Stimulated activated CD8-positive, alpha-beta memory T cell treated with anti-CD3 and anti-CD28 coated beads, Interleukin-7, amount 100 ng/mL, for 4 hours (primary cell): ENCODE results near the gene CDK5.
"Not testable (repeated sequence)": the region's sequence is repeated elsewhere in the genome, so short reads cannot be mapped to it uniquely, and the experiment has no call there.

Experiments
- DNase-seq, 2 donors: peaks; one replicate each; pipeline ENCODE4 v3.0.0-alpha.2; 2020; ENCODE audit warnings: low read depth in 2 of 2

Gene CDK5

GRCh38 chr7:151013733-151014497 lies 43.8 kb downstream of the CDK5 start:
- peak; percentile 74 for DNase-seq

DNA sequence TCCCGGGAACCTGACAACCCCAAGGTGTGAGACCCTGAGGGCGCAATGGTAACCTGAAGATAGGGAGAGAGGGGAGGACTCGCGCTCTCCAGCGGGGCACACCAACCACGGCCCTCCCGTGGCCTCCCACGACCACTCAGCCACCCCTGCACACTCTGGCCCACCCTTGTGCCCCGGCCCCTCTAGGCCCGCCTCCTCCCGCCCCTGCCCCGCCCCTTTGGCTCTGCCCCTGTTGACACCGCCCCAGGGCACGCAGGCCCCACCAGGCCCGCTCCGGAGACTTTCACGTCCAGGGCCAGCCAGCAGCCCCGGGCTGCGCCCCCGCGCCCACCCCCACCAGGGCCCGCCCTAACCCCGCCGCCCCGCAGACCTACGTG lies 44.4 kb downstream of the CDK5 start:
- no peak for DNase-seq

DNA sequence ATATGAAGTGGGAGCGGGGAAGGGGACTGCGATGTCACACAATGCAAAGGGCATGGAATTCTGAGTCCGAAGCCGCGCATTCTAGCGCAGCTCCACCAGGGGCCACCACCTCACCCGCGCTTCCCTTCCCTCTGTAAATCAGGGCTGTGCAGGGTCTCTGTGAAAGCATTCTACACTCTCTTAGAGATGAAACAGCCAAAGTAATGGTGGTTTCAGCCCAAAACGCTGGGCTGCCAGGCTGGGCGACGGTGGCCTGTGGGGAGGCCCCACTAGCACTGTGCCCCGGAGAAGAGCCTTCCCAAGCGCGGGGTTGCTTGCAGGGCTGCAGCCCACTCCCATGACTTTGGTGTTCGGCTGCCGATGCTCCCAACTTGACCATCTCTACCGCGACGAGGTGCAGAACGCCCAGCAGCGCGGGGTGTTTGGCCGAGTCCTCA lies 44.8 kb downstream of the CDK5 start:
- DNase-seq, result no peak

DNA sequence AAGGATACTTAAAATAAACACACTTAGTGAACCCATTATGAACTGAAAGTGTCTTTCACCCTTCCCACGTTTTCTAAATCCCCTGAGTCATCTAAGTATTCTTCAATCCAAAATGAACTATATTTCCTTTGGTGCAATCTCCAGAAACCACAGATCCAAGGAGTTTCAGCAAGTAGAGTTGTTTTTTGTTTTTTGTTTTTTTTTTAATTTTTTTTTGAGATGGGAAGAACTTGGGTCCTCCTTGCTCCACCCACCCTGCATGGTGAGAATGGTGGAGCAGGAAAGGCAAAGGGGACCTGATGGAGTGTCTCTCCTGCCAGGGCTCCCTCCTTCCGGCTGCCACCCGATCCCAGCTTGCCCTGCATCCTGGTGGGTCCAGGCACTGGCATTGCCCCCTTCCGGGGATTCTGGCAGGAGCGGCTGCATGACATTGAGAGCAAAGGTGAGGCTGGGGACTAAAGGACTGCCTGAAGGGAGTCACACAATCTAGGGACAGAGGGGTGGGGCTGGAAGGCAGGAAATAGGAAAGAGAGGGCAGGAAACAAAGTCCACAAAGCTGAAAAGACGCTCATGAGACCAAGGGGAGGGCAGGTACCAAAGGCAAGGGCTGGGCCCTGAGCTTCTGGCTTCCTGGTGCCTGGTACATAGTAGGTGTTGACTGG lies 45.5 kb downstream of the CDK5 start:
- no peak for DNase-seq

DNA sequence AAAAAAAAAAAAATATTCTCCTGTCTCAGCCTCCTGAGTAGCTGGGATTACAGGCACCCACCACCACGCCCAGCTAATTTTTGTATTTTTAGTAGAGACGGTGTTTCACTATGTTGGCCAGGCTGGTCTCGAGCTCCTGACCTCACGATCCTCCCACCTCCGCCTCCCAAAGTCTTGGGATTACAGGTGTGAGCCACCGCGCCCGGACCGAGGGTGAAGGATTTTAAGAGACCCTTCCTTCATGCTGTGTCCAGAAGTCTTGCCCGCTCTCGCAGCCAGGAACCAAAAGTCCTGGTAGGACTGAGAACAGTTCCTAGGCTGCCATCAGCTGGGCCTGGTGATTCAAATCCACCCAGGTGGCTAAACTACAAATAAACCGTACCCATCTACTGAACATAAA lies 46.1 kb downstream of the CDK5 start:
- not testable (repeated sequence) for DNase-seq

- no peak for DNase-seq
Observed at GRCh38 chr7:151011097-151011409, 46.6 kb downstream of the CDK5 start.

GRCh38 chr7:151010307-151011096 lies 47.2 kb downstream of the CDK5 start:
- no peak for DNase-seq

GRCh38 chr7:151010037-151010306 lies 47.7 kb downstream of the CDK5 start:
- no peak for DNase-seq

DNA sequence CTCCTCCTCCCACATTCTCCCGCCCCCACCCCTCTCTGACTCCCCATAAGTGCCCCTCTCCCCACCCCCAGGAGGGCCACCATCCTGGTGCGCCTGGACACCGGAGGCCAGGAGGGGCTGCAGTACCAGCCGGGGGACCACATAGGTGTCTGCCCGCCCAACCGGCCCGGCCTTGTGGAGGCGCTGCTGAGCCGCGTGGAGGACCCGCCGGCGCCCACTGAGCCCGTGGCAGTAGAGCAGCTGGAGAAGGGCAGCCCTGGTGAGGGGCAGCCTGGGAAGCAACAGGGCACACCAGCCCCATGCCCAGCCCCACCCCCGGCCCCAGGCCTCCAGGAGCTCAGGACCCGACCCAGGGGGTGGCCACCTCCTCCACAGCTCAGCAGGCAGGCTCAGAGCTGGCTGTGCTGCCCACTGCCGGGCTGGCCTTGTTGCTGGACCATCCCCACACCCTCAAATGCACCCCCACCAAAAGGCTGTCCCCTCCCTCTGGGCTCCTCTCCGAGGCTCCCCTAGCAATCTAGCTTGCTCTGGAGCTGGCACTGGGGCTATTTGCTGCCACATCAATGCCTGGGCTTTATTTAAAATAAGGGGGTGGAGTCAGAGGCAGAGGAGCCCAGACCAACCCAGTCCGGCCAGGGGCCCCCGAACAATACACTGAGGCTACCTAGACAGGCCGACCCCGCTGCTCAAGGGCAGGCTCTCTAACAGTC lies 48.2 kb downstream of the CDK5 start:
- DNase-seq, result no peak

DNA sequence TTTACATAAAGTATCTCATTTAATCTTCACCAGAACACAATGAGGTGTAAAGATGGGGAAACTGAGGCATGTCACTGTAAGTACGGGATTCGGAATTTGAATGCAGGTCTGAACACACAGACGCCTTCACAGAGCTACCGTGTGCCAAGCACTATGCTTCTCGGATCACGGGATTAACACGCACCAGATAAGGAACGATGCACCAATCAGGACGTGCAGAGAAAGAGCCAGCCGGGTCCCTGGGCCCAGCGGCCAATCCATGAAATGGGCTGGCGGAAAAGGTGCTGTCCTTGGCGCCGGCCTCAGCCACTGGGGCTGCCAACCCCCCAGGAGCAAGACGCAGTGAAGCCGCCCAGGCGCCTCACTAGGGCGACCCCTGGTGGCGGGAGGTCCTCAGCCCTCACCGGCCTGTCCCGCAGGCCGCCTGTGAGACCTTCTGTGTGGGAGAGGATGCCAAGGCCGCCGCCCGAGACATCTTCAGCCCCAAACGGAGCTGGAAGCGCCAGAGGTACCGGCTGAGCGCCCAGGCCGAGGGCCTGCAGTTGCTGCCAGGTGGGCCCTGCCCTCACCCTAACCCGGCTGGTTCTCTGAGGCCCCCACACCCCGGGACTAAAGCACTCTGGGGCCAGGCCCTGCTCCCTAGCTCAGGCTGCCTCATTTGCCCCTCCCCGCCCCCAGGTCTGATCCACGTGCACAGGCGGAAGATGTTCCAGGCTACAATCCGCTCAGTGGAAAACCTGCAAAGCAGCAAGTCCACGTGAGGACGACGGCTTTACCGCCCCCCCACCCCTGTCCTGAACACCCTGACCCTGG lies 49.0 kb downstream of the CDK5 start:
- DNase-seq, result peak; percentile 35 to 65

DNA sequence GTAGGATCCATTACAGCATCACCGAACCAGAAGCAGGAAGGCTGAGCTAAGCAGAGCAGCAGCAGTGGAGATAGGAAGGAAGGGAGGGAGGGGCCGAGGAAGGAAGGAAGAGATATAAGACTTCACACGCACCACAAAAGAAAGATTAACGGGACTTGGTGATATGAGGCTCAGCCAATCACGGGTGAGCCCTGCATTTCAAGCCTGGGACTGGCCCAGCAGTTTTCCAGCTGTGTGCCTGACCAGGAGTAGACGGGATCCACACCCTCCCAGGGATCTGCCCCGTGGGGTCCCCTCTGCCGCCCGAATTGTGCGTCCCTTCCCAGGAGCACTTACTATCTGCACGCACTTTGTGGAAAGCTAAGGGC lies 49.6 kb downstream of the CDK5 start:
- DNase-seq, result no peak

DNA sequence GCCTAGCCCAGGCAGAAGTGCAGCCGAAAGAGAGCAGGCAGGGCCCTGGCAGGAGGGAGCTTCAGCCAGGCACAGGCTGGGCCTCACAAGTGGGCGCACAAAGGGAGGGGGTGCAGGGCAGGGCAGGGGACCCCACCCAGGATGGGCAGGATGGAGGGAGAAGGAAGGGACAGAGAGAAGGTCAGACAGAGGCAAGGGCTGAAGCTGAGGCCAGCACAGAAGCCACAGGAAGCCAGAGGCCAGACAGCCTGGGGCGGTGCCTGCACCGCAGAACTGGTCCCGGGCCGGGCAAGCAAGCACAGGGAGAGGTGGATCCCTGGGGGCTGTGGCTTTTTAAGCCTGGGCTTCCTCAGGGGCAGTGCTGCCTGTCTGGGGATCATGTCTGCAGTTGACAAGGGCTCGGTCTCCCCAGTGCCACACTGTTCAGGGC lies 50.2 kb downstream of the CDK5 start:
- DNase-seq, result no peak

GRCh38 chr7:151006590-151007300 lies 51.0 kb downstream of the CDK5 start:
- DNase-seq, result no peak

- DNase-seq, result no peak
Observed at GRCh38 chr7:151005566-151005965, 52.1 kb downstream of the CDK5 start.
